Measurements from ENCODE around the gene CTDP1. TPM values are rescaled to one million over a fixed set of nuclear protein-coding genes. Genes with fewer than 3 reads are reported as not detected.
A peak's percentile ranks its signal among the peaks of the same experiment; 100 is the strongest.

Gene CTDP1, protein sequence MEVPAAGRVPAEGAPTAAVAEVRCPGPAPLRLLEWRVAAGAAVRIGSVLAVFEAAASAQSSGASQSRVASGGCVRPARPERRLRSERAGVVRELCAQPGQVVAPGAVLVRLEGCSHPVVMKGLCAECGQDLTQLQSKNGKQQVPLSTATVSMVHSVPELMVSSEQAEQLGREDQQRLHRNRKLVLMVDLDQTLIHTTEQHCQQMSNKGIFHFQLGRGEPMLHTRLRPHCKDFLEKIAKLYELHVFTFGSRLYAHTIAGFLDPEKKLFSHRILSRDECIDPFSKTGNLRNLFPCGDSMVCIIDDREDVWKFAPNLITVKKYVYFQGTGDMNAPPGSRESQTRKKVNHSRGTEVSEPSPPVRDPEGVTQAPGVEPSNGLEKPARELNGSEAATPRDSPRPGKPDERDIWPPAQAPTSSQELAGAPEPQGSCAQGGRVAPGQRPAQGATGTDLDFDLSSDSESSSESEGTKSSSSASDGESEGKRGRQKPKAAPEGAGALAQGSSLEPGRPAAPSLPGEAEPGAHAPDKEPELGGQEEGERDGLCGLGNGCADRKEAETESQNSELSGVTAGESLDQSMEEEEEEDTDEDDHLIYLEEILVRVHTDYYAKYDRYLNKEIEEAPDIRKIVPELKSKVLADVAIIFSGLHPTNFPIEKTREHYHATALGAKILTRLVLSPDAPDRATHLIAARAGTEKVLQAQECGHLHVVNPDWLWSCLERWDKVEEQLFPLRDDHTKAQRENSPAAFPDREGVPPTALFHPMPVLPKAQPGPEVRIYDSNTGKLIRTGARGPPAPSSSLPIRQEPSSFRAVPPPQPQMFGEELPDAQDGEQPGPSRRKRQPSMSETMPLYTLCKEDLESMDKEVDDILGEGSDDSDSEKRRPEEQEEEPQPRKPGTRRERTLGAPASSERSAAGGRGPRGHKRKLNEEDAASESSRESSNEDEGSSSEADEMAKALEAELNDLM
- total RNA-seq: 10 to 100 TPM; 16.7 to 25.3 (median 21.6) TPM

DNA sequence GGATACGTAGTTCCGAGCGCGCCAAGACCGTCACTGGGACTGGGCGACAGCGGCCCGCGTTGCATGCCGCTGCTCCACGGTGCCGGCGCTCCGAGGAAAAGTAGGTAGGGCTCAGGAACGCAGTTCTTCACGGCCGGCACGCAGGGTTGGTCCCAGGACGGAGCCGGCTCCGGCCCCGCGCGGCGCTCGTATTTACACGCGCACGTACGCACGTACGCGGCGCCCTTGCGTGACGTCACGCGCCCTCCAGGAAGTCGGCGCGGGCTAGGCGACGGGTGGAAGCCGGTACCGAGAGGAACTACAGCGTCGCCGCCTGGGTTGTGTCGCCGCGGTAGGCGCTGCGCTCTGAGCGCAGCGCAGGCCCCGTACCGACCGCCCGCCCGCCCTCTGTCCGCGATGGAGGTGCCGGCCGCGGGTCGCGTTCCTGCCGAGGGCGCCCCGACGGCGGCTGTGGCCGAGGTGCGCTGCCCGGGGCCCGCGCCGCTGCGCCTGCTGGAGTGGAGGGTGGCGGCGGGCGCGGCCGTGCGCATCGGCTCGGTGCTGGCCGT, at the start of gene CTDP1:
Gene CTDP1 (plus strand): TSS at position 252 of the 548 bp plus-strand sequence. CDS start 145 bp downstream, at position 397.
- H3K36me3 ChIP-seq: peaks cover 0 to 21% of the 10 kb centered on the region in 2 donors
- ATAC-seq: peak; percentile 88
- H3K27ac ChIP-seq: peak within 1 kb of the TSS; percentile 64 to 100 (median 98)
- WGBS, 2 donors (ENCODE audit: low coverage in 1 of 2): no CpG with 5 or more reads among the region's 88 CpGs
- peaks cover 0 to 57% (median 24%) of the 10 kb centered on the region in 3 donors for H3K4me1 ChIP-seq
- no peaks in the 10 kb centered on the region for H3K27me3 ChIP-seq
- H3K4me3 ChIP-seq: peak within 1 kb of the TSS; percentile 39 to 70
- TF ChIP-seq POLR2AphosphoS5 (IDR thresholded peaks at IDR 0.05) (peak; percentile 80), EP300 (IDR thresholded peaks at IDR 0.05) (peak; percentile 34), POLR2A (IDR thresholded peaks at IDR 0.05) (peak; percentile 65 to 70)
- TF ChIP-seq, protein P1, sequence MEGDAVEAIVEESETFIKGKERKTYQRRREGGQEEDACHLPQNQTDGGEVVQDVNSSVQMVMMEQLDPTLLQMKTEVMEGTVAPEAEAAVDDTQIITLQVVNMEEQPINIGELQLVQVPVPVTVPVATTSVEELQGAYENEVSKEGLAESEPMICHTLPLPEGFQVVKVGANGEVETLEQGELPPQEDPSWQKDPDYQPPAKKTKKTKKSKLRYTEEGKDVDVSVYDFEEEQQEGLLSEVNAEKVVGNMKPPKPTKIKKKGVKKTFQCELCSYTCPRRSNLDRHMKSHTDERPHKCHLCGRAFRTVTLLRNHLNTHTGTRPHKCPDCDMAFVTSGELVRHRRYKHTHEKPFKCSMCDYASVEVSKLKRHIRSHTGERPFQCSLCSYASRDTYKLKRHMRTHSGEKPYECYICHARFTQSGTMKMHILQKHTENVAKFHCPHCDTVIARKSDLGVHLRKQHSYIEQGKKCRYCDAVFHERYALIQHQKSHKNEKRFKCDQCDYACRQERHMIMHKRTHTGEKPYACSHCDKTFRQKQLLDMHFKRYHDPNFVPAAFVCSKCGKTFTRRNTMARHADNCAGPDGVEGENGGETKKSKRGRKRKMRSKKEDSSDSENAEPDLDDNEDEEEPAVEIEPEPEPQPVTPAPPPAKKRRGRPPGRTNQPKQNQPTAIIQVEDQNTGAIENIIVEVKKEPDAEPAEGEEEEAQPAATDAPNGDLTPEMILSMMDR (IDR thresholded peaks at IDR 0.05): peak in 2 of 4 experiments; percentile 8 to 19
- no peaks in the 10 kb centered on the region for H3K9me3 ChIP-seq

DNA sequence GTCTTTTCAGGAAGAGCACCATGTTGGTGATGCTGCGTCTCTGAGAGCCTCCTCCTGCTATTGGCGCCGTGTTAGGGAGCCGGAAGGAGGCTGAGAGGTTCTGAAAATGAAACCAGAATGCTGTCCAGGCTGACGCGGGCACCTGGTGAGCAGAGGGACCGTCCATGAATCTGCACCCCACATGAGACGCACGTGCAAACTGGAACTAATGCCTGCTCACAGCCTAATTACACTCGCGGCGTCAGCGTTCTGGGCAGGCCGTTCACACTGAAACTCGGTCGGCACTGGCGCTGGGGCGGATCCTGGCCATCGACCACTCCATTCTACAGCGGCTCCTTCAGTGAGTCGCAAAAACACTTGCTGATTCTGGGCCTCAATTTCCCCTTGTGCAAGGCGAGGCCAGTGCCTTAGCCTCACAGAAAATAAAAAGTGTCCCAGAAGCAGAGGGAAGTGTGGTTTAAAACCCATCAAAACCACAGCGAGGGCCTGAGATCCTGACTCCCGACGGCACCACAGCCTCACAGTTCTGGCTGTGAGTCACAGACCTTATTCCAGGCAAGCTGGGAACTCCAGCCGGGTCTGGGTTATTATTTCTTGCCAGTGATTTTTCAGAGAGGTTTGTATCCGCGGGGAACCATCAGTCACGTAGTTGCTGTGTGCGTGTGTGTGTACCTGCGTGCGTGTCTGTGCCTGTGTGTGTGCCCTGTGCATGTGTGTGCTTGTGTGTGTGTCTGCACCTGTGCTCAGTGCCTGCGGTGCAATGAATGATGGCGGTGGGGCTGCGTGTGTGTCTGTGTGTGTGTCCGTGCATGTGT, 49.1 kb upstream of the CTDP1 start:
- Histone ChIP-seq H3K9me3 (no peaks in the 10 kb centered on the region), H3K27me3 (peaks cover 35% of the 10 kb centered on the region), H3K4me3 (no peak overlapping the region), H3K4me1 (no peaks in the 10 kb centered on the region), H3K27ac (no peak overlapping the region), H3K36me3 (no peaks in the 10 kb centered on the region)
- ATAC-seq: no peak
- TF ChIP-seq POLR2AphosphoS5 (IDR thresholded peaks at IDR 0.05) (no peak), POLR2A (IDR thresholded peaks at IDR 0.05) (no peak), EP300 (IDR thresholded peaks at IDR 0.05) (no peak)
- TF ChIP-seq, protein P1 (IDR thresholded peaks at IDR 0.05): no peak
- 86 to 96% methylated on average over 9 to 18 of the region's 36 CpGs for WGBS, 2 donors (ENCODE audit: low coverage in 1 of 2)

DNA sequence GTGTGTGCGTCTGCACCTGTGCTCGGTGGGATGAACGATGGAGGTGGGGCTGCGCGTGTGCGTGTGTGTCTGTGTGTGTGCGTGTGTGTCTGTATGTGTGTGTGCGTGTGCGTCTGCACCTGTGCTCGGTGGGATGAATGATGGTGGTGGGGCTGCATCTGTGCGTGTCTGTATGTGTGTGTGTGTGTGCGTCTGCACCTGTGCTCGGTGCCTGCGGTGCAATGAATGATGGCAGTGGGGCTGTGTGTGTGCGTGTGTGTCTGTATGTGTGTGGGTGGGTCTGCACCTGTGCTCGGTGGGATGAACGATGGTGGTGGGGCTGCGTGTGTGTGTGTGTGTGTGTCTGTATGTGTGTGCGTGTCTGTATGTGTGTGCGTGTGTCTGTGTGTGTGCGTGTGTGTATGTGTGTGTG, 48.5 kb upstream of the CTDP1 start:
- H3K4me1 ChIP-seq: no peaks in the 10 kb centered on the region
- no peak for ATAC-seq
- 87% methylated on average over 12 of the region's 21 CpGs; no CpG with 5 or more reads in 1 of the 2 donors for WGBS, 2 donors (ENCODE audit: low coverage in 1 of 2)
- TF ChIP-seq POLR2AphosphoS5 (IDR thresholded peaks at IDR 0.05): no peak
- TF ChIP-seq, protein P1 (IDR thresholded peaks at IDR 0.05): no peak
- no peak for TF ChIP-seq EP300 (IDR thresholded peaks at IDR 0.05)
- no peak for TF ChIP-seq POLR2A (IDR thresholded peaks at IDR 0.05)
- no peaks in the 10 kb centered on the region for H3K9me3 ChIP-seq
- H3K27me3 ChIP-seq: peaks cover 29% of the 10 kb centered on the region
- H3K27ac ChIP-seq: no peak overlapping the region
- no peaks in the 10 kb centered on the region for H3K36me3 ChIP-seq
- H3K4me3 ChIP-seq: no peak overlapping the region

DNA sequence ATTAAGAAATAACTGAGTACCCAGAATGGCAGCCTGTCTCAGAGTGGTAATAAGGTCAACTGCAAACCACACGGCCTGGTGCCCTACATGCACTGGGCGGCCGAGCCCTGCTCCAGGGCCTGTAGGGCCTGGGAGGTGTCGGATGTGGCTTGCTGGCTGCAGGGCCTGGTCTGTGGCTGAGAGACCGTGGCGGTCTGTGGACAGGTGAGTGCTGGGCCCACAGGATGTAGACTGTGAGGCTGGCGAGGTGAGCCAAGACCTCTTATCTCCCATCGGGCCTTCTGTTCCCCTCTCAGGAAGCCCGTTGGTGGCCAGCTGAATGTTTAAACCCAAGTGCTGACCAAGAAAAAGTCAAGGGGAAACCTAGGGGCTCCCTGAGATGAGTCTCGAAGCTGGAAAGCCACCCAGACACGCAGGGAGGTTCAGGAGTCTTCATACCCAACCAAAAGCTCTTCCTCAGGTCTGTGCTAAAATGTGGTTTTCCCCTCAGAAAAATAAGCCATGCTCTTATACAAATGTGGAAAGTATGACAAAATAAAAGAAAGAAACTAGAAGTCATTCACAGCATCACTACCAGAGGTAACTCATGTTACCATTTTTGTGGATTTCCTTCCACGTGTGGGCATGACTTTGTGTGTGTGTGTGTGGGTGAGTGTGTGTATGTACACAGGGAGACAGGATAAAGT, 47.7 kb upstream of the CTDP1 start:
- H3K36me3 ChIP-seq: no peaks in the 10 kb centered on the region
- no peak overlapping the region for H3K27ac ChIP-seq
- peaks cover 22% of the 10 kb centered on the region for H3K27me3 ChIP-seq
- H3K4me1 ChIP-seq: no peaks in the 10 kb centered on the region
- no peak overlapping the region for H3K4me3 ChIP-seq
- no peak for ATAC-seq
- TF ChIP-seq POLR2AphosphoS5 (IDR thresholded peaks at IDR 0.05): no peak
- no peak for TF ChIP-seq POLR2A (IDR thresholded peaks at IDR 0.05)
- TF ChIP-seq, protein P1 (IDR thresholded peaks at IDR 0.05): no peak
- no peak for TF ChIP-seq EP300 (IDR thresholded peaks at IDR 0.05)
- no peaks in the 10 kb centered on the region for H3K9me3 ChIP-seq
- WGBS, 2 donors (ENCODE audit: low coverage in 1 of 2): 83 to 96% methylated on average over 3 to 9 of the region's 12 CpGs

All from gastroesophageal sphincter (tissue), 4 donors.